HG02885 (cell line): ENCODE results near the gene ABLIM2.

Source experiments
- ATAC-seq: cut with Tn5 transposase; IDR thresholded peaks from one replicate; pipeline ENCODE4 v1.9.1; 2021; ENCODE audit warnings: mild to moderate bottlenecking; ENCODE audit not compliant: unreplicated experiment, poor library complexity

ABLIM2 gene

DNA sequence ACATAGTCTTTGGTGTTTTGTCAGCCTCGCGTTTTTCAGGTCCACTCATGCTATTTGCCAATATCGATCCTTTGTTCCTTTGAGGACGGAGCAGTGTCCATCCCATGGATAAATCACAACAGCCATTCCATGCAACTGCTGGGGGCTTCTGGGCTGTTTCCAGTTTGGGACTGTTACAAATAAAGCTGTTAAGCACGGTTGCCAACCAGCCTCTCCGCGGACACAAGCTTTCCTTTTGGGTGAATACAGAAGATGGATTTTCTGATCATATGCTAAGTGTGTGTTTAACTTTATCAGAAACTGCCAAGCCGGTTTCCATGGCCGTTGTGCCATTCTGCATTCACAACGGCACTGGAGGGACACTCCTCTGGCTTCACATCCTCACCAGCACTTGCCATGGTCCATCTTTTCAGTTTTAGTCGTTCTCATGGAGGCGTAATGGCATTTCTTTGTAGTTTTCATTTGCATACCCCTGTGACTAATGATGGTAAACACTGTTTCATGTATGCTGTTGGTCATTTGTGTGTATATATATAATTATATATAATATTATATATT, 67.8 kb downstream of the ABLIM2 start:
- ATAC-seq, result no peak

DNA sequence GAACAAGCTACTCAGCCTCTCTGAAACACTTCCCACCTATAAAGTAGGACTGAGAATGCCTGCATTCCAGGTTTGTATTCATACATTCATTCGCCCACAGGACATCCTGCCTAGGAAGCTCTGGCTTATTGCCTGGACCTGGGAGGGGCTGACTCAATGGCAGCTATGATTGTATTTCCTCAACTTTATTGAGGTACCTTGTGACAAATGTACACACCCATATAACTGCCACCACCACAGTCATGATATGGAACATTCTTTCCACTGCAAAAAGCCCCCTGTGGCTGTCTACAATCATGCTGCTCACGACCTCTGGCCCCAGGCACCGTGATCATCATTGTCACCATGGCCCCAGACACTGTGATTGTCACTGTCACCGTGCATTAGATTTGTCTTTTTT, 68.3 kb downstream of the ABLIM2 start:
- no peak for ATAC-seq

DNA sequence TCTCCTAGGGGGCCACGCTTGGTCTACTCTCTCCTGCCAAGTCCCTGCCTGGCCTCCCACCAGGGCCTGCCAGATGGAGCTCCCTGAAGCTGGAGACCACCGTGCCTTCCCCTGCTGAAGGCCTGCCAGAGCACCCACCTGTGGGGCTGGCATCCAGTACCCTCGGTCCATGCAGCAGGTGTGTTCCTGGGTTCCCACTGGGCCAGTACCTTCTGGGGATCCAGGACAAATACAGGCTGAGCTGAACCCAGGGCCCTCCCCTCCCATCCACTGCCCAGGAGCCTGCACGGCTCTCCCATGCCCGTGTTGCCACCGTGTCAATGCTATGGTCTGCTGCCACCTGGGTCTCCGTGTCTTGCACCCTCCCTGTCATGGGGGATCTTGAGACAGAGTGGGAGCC, 68.8 kb downstream of the ABLIM2 start:
- no peak for ATAC-seq

DNA sequence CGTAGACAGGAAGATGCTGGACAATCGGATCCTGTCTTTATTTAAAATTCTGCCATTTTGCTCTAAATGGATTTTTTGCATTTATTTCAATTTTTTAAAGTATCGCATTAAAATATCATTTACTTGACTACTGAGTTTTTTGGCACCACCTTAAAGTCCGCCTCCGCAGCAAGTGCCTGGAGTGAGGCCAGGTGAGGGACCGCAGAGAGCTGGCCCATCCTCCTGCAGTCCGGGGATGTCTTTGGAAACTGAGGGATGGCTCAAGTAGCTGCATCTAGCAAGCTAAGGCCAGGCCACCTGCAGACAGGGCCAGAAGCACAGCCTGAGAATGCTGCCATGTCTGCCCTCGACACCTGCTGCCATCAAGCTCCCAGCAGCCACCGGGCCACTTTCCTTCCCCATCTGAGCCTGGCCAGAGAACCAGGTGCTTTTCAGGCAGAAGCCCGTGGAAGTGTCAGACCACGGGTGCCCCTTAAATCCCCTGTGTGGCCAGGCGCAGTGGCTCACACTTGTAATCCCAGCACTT, 69.6 kb downstream of the ABLIM2 start:
- ATAC-seq, result no peak

DNA sequence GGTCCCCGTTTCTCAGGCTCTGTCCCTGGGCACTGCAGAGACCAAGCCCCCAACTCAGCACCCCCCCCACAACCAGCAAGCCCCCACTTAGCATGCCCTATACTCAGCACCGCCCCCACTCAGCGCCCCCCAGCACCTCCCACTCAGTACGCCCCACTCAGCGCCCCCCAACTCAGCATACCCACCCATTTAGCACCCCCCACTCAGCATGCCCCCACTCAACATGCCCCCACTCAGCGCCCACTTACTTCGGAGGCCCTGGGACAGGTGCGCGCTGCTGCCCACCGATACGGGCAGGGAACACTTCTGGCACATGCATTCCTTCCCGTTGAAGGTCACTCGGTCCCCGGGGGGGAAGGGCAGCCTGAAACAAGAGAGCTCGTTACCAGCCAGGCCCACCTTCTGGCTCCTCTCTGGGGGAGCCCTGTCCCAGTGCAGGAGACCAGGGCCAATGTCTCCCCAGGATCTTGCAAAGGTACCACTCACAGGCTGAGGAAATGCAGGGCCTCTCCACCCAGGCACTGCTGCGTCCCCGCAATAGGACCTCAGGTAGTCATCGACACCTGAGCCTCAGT, 70.6 kb downstream of the ABLIM2 start:
- ATAC-seq, result no peak

DNA sequence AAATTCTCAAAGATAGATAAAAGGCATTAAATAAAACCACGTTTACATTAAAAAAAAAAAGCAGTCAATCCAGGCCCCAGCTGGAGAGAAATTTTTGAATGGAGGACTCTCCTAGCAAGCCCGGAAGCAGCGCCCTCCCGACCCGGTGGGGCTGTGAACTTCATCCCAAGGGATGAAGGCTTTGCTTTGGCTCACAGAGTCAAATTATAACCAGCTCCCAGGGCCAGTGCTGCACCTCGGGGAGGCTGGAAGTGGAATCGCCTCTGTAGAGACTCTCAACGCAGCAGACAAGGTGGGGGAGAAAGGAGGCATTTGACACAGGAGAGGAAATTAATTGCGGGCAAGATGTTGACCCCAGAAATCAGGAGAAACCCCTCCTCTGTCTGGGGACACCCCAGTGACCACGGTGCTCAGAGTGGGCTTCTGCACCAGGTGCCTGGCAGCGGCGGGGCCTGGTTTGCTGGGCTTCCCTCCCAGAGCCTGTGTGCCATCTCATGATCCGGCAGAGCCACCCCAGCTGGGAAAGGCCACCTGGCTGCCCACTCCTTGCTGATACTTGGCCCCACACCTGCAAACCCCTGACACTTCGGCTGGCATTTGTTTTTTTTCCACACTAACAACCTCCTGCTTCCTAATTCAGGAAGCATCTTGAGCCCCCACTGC, 71.7 kb downstream of the ABLIM2 start:
- no peak for ATAC-seq

DNA sequence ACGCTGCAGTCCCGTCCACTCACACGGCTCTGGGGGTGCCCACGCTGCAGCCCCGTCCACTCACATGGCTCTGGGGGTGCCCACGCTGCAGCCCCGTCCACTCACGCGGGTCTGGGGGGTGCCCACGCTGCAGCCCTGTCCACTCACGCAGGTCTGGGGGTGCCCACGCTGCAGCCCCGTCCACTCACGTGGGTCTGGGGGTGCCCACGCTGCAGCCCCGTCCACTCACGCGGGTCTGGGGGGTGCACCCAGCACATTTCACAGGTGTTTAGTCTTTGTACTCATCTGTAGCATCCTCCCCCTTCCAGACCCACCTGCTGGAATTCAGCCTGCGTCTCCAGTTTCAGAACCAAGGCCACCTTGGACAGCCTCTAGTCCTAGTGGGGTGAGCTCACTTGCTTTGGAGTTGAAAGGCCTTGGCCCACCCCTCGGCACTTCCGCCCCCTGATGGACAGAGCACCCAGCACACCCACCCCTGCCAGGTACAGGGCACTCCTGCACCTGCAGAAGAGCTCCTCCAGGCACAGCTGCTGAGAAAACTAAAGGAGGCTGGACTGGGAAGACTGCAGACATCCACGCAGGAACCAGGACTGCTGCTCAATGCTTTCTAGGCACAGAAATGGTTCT, 73.0 kb downstream of the ABLIM2 start:
- ATAC-seq, result no peak

DNA sequence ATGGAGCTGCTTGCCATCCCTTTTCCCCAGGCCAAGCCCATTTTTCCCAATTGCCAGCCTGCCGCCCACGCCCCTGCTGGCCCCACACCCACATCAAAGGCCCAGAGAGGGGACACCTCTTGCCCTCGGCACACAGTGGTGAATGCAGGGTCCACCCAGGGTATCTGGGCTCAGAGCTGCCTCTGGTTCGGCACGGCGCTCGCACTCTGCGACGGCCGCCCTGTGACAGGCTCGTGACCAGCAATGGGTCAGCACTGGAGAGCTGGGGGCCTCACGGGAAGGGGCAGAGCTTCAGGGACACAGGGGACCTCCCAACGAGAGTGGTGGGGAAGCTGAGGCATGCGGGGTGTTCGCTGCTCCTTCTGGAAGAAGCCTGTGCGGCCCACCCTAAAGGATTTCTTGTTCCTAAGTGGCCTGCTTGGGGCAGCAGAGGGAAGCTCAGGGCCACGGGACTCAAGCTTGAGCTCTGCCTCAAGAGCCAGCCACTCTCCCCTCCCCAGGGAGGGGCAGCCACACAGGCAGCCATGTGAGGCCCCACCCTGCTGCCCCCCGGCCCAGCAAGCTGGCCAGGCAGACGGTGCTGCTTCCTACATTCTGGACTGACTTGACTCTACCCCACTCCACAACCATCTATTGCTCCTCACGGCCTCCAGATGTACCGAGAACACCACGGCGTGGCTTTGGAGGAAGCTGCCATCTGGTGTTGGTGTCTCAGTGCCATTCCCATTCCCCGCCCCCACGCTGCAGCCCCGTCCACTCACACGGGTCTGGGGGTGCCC, 73.7 kb downstream of the ABLIM2 start:
- no peak for ATAC-seq

DNA sequence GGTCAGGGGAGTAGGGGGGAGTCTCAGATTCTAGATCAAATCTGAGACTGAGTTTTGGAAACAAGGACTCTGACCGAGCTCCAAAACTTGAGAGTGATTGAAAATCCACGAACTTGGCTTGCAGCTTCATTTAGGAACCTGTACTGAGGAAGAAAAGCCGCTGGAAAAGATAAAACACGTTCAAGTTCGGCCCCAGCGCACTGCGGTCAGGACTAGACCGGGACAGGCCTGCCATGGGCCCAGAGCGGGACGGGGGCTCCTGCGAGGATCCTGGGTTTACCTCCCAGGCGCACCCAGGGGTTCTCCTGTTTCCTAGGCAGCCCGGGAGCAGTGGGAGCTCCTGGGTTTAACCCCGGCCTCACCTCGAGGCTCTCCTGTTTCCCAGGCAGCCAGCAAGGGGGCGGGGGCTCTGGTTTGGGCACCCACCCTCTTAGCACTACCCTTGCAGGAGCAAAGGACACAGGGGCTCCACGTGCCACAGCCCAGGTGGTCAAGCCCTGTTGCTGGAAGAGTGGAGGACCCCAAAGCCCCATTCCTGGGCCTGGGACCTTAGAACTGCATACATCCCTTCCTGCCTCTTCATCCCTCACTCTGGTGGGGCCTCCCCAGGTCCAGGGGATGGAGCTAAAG, 74.5 kb downstream of the ABLIM2 start:
- ATAC-seq, result no peak

DNA sequence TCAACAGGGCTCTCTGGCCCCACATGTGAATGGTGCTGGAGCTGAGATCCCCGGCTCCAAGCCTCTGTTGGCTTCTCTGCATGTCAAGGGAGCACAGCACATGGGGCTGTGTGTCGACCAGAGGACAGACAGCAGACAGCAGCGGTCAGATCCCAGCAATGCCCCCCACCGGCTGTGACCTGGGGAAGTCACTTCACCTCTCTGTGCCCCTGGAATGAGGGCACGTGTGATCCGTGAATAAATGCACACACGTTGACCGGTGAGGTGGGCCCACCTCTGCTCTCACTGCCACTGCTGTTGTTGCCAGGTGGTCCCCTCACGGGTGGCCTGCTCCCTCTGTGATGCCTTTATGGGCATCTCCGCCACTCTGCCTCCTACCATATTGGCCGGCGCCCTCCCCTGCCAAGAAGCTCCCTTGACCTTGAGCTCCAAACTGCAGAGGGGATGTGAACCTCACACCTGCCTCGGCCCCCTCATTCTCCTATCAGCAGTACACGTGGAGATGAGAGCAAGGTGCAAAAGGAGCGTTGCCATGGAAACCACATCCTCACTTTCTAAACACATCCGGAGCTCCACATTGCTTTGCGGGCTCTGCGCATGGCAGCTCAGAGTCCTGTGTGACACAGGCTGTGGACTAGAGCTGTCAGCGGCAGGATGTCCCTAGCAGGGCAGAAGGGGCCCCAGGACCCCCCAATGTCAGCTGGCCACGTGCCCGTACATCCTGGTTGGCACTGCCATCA, 75.4 kb downstream of the ABLIM2 start:
- no peak for ATAC-seq

DNA sequence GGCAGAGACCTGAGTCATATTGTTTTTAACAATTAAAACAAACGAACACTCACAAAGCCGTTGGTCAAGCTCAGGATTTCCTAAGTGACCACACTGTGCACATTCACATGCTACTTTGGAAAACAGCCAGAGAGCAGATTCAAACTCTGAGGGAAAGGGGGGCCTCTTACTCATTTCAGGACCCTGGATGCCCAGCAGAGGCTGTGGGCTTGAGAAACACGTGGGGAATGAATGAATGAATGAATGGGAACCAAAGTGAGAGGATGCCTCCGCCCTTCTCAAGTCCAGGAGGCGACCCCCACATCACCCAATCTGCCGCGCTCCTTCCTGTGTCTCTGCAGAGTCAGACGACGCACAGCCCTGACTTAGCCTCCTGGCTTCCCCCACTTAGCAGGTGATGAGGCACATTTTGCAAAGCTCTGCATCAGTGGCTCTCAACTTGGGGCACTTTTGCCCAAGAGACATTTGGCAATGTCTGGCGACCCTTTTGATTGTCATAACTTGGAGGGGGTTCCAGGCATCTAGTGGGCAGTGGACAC, 76.0 kb downstream of the ABLIM2 start:
- ATAC-seq, result no peak

DNA sequence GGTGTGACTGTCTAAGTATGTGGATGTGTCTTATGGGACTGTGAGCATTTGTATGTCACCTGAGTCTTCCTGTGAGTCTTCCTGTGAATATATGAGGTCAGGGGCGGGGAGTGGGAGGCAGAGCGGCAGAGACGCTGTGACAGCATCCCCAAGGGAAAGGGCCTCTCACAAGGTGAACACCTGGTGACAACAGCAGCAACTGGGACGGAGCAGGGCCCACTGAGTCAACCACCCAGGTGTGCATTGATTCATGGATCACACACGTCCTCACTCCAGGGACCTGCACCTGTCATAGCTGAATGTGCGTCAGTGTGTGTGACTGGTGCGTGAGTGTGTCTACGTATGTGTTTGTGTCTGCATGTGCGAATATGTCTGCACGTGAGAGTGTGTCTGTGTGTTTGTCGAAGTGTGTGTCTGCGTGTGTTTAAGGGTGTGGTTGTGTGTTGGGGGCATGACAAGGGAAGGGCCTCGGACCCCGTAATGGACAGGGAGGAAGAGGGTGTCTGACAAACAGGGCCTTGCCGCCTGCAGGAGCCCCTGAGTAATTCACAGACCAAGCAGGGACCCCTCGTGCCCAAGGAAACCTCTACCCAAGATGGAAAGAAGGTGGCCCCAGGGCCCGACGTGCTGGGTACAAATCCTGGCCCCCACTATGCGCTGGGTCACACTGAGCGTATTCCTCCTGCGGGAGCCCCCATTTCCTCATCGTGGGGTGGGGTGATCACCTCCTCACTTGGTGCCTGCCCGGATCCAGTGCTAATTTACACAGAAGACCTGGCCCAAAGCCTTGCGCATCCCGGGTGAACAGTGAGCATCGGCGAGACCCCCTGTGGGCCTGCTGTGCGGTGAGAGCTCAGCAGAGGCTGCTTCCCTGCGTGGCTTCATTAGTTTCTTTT, 76.7 kb downstream of the ABLIM2 start:
- no peak for ATAC-seq

DNA sequence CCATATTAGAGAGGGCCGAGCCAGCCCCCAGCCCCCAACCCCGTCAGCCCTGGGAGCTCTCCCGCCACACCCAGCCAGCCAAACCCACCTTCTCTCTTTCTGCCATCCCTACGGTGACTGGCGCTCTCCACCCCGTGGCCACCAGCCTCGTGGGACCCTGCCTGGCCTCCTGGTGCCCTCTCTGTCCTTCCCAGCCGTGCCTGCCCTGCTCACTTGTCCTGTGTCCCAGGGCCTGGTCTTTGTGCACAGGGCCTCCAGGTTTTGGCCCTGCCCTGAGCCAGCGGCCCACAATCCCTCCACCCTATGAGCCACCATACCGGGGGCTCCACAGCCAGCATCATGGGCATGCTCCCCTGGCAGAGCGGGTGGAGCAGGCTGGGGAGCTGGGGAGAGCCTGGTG, 77.4 kb downstream of the ABLIM2 start:
- ATAC-seq, result no peak

DNA sequence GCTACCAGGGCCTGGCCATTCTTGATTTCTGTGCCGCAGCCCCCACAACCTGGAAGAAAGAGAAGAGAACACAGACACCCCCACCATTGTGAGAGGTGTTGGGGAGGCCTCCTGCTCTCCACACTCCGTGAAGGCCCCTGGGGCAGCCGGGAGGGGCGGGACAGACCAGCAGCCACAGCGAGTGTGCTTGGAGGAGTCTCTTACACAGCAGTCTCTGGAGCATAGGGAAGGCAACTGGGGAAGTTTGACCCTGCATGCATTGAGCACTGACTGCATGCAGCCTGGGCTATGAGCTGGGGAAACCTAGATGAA, 77.9 kb downstream of the ABLIM2 start:
- ATAC-seq, result no peak

DNA sequence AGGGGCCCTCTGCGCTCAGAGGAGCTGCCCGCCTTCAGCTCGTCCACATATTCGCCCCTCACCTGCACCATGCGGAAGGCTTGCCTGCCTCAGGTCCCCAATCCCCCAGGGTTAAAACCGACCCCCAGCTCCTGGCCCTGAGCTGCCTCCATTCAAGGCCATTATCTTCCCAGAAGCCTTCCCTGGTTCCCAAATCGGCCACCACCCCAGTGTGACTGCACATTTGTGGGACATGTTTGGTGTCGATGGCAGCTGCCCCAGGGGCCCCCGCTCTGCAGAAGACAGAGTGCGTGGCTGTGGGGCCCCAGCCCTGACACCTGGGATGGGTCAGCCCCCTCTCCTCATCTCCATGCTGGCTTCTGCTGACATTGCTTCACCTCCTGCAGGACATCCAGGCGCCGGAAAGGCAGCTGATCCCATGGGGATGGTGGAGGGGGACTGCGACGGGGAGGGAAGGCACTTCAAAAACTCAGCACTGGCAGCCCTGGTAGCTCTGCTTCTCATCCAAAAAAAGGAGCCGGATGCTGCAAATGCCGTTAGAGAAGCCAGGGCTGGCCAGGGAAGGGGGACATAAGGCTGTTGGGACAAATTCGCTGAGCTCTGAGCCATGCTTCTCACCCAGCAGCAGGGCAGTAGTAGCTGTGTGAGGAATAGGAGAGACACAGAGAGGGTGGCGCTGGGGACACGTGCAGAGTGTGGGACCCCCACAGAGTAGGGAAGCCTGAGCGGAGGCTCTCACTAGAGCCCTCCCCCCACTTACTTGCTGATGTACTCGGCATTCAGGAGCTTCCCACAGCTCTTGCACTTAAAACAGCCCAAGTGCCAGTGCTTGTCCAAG, 78.5 kb downstream of the ABLIM2 start:
- ATAC-seq, result no peak

DNA sequence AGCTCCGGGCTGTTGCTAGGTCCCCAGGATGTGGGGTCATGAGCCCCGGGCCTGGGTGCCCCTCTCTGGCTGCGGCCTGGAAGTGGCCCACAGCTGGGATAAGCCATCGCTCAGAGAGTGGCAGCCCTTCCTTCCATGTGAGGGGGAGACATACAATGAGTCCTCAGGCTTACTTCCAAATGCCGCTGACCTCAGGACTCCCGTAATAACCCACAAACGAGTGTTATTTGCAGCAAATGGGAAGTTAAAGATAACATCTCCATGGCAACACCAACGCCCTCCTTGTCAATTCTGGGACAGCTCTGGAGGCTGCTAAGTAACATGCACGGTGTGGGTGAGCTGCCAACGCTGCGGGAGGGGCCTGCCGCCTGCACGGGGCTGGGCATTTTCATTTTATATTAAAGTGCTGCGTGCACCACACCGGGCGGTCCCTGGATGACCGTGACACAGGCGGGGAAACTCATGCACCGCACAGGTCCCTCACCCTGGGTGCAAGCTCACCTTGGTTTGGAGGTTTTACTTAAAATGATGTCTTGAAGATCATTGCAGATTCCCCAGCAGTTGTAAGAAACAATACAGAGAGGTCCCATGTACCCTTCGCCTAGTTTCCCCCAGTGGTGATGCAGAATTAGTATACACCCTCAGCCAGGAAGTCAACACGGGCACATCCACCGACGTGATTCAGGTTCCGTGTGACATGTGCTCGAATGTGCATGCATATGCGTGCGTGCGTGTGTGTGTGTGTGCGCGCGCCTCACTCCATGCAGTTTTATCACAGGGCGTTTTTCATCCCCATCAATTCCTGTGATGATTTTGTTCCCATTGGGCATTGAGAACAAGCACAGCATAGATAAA, 79.4 kb downstream of the ABLIM2 start:
- ATAC-seq, result no peak

DNA sequence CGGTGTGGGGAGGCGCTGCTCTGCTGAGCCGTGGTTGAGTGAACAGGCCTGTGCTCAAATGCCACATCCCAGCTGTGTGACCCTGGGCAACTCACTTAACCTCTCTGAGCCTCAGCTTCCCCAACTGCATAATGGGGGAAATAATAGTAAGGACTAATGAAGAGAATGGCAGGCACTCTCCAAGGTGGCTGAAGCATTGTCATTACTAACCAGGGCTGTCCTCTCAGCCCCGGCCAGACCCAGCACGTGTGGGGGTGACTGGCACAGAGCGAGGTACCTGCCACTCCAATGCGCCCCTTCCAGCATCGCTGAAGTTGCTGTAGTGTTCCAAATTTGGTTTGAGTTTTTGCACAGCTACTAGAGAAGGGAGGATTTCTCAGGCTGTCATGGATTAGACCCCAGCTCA, 80.0 kb downstream of the ABLIM2 start:
- no peak for ATAC-seq
